GM12801 (cell line): ENCODE results near the gene SERF1B.
"Not testable (repeated sequence)": the region's sequence is repeated elsewhere in the genome, so short reads cannot be mapped to it uniquely, and the experiment has no call there.

Source experiments
- CTCF ChIP-seq: IDR thresholded peaks from one replicate; pipeline ENCODE4 v1.5.1; 2011; ENCODE audit warnings: control low read depth; ENCODE audit not compliant: insufficient read length; ENCODE audit errors: extremely low read depth

The SERF1B gene

GRCh38 chr5:70025106-70025844, at the start of gene SERF1B:
Gene SERF1B (plus strand): TSS chr5:70025251. CDS start chr5:70025452, 201 bp downstream.
- TF ChIP-seq CTCF = not testable (repeated sequence)
